Panc1 (cell line): ENCODE results near the gene ERC2. TPM values are rescaled to one million over a fixed set of nuclear protein-coding genes. Genes with fewer than 3 reads are reported as not detected.

Experiments used
- ATAC-seq: fragments of 200-7000 bp; cut with Tn5 transposase; 2 replicates; pipeline ENCODE4 v1.9.1; 2020; ENCODE audit warnings: mild to moderate bottlenecking, moderate library complexity
- BruUV-seq: library from RNA; stranded (reverse); fragments of 400-500 nt; replicated peaks from 2 replicates; lab custom pipeline; 2021; lab: Mats Ljungman, UMichigan
- CTCF ChIA-PET: fragments of 300-600 bp; sonication (Branson Sonifier 250); formaldehyde crosslinking; loops from one replicate; lab custom pipeline; 2022; ENCODE audit warnings: antibody characterized with exemption; lab: Charles Lee
- POLR2A ChIA-PET: fragments of 300-600 bp; sonication (Branson Sonifier 250); formaldehyde crosslinking; loops from one replicate; lab custom pipeline; 2022; ENCODE audit warnings: antibody characterized with exemption; lab: Charles Lee
- DNase-seq: peaks from one replicate; pipeline ENCODE4 v3.0.0-alpha.2; 2010; ENCODE audit warnings: low read depth, low spot score
- H3K27ac ChIP-seq: 2 replicates; pipeline ENCODE4 v1.5.1; 2011; ENCODE audit warnings: mild to moderate bottlenecking, low read length, inconsistent platforms
- H3K27me3 ChIP-seq: fragments of 200-500 bp; sonication (Bioruptor generic); 2 replicates; pipeline ENCODE4 v1.6.0; 2014; ENCODE audit warnings: low read length, inconsistent platforms; ENCODE audit not compliant: control insufficient read depth, insufficient read depth
- H3K36me3 ChIP-seq: fragments of 200-500 bp; sonication (Bioruptor generic); 2 replicates; pipeline ENCODE4 v1.5.1; 2014; ENCODE audit warnings: inconsistent platforms, mild to moderate bottlenecking, low read length, moderate library complexity; ENCODE audit not compliant: control insufficient read depth, insufficient read depth
- H3K4me1 ChIP-seq: 2 replicates; pipeline ENCODE4 v1.5.1; 2011; ENCODE audit warnings: inconsistent platforms, mild to moderate bottlenecking, low read length, moderate library complexity; ENCODE audit not compliant: control insufficient read depth, insufficient read depth
- H3K4me3 ChIP-seq, 2 experiments: 2 replicates each; pipeline ENCODE4 v1.5.1; 2011 to 2012; ENCODE audit warnings: low read depth in 2 of 2, low read length in 2 of 2, mild to moderate bottlenecking in 2 of 2, inconsistent platforms in 1 of 2, moderate library complexity in 1 of 2
- H3K9me3 ChIP-seq: fragments of 200-500 bp; sonication (Bioruptor generic); 2 replicates; pipeline ENCODE4 v1.5.1; 2014; ENCODE audit warnings: low read depth, mild to moderate bottlenecking, inconsistent platforms, low read length, moderate library complexity; ENCODE audit not compliant: control insufficient read depth, insufficient read depth
- CTCF ChIP-seq: fragments of 450-650 bp; IDR thresholded peaks from 2 replicates; pipeline ENCODE4 v1.5.1; 2017; ENCODE audit warnings: mild to moderate bottlenecking
- POLR2AphosphoS5 ChIP-seq: IDR thresholded peaks from 2 replicates; pipeline ENCODE4 v1.6.1; 2012; ENCODE audit warnings: mild to moderate bottlenecking, low read depth, low read length, moderate library complexity
- REST ChIP-seq, 2 experiments: IDR thresholded peaks; 2 replicates each; pipeline ENCODE4 v1.6.1; 2011 to 2012; ENCODE audit warnings: low read depth in 2 of 2, control low read depth in 1 of 2, low read length in 1 of 2, mild to moderate bottlenecking in 1 of 2, moderate library complexity in 1 of 2; ENCODE audit not compliant: insufficient read depth in 1 of 2
- SIN3A ChIP-seq: IDR thresholded peaks from 2 replicates; pipeline ENCODE4 v1.6.1; 2012; ENCODE audit warnings: low read depth, mild to moderate bottlenecking, low read length, moderate library complexity, borderline replicate concordance; ENCODE audit not compliant: insufficient read depth
- TCF7L2 ChIP-seq: IDR thresholded peaks from 2 replicates; pipeline ENCODE4 v1.6.1; 2011; ENCODE audit warnings: mild to moderate bottlenecking, low read depth, low read length, inconsistent platforms
- in situ Hi-C: cut with HindIII; loops from 2 replicates; pipeline ENCODE4 v1.10.0; 2016; ENCODE audit warnings: low sequenced_read_pairs, low pct_unique_long_range_greater_than_20kb
- intact Hi-C: fragments of 100-400 bp; cut with micrococcal nuclease; formaldehyde crosslinking; loops from one replicate; pipeline ENCODE4 v1.10.0; 2022; ENCODE audit not compliant: unreplicated experiment
- total RNA-seq: library from RNA; stranded (reverse); gene quantifications from one replicate; pipeline ENCODE4 v1.2.1, GENCODE V29; 2021; ENCODE audit not compliant: unreplicated experiment

Gene ERC2
- total RNA-seq, 1 experiment from 2014 or later = 0.33 TPM

GRCh38 chr3:55789516-55789915 lies 678.8 kb downstream of the ERC2 start:
- Histone ChIP-seq H3K27ac (no peak overlapping the region), H3K4me3 (no peak overlapping the region), H3K9me3 (no peaks in the 10 kb centered on the region), H3K4me1 (no peaks in the 10 kb centered on the region), H3K36me3 (no peaks in the 10 kb centered on the region), H3K27me3 (no peaks in the 10 kb centered on the region)
- no TSS peak for BruUV-seq
- DNase-seq (no peak), ATAC-seq (no peak)
- CTCF ChIA-PET = no interaction called here
- POLR2A ChIA-PET = interaction anchor here (0.6 kb wide), 1 partner anchor 59 kb away, joined by 3 read pairs; no protein-coding TSS in a partner anchor
- in situ Hi-C loops = no loop called here
- intact Hi-C loops = no loop called here
- no peak for TF ChIP-seq SIN3A
- no peak for TF ChIP-seq POLR2AphosphoS5
- TF ChIP-seq CTCF = no peak
- no peak for TF ChIP-seq REST (IDR thresholded peaks at IDR 0.05; ENCODE audit: insufficient read depth in 1 of 2, low read depth in 2 of 2, low read length in 1 of 2)
- no peak for TF ChIP-seq TCF7L2

- ChIA-PET CTCF (no interaction called here), POLR2A (no interaction called here)
- ATAC-seq = no peak
- DNase-seq = no peak
- Histone ChIP-seq H3K36me3 (no peaks in the 10 kb centered on the region), H3K9me3 (no peaks in the 10 kb centered on the region), H3K27me3 (no peaks in the 10 kb centered on the region), H3K27ac (no peak overlapping the region), H3K4me3 (no peak overlapping the region), H3K4me1 (no peaks in the 10 kb centered on the region)
- no TSS peak for BruUV-seq
- no peak for TF ChIP-seq TCF7L2
- no peak for TF ChIP-seq REST (IDR thresholded peaks at IDR 0.05; ENCODE audit: insufficient read depth in 1 of 2, low read depth in 2 of 2, low read length in 1 of 2)
- no peak for TF ChIP-seq POLR2AphosphoS5
- TF ChIP-seq SIN3A = no peak
- no peak for TF ChIP-seq CTCF
- in situ Hi-C loops = no loop called here
- intact Hi-C loops = no loop called here
Observed at GRCh38 chr3:55782807-55783206, 685.5 kb downstream of the ERC2 start.
